GM03348 (cell line): ENCODE results near the gene LAMP2.
A peak's percentile ranks its signal among the peaks of the same experiment; 100 is the strongest.
"Not testable (repeated sequence)": the region's sequence is repeated elsewhere in the genome, so short reads cannot be mapped to it uniquely, and the experiment has no call there.

Experiments used
- DNase-seq: peaks from one replicate; pipeline ENCODE4 v3.0.0; 2012; ENCODE audit warnings: low spot score

The LAMP2 gene

DNA sequence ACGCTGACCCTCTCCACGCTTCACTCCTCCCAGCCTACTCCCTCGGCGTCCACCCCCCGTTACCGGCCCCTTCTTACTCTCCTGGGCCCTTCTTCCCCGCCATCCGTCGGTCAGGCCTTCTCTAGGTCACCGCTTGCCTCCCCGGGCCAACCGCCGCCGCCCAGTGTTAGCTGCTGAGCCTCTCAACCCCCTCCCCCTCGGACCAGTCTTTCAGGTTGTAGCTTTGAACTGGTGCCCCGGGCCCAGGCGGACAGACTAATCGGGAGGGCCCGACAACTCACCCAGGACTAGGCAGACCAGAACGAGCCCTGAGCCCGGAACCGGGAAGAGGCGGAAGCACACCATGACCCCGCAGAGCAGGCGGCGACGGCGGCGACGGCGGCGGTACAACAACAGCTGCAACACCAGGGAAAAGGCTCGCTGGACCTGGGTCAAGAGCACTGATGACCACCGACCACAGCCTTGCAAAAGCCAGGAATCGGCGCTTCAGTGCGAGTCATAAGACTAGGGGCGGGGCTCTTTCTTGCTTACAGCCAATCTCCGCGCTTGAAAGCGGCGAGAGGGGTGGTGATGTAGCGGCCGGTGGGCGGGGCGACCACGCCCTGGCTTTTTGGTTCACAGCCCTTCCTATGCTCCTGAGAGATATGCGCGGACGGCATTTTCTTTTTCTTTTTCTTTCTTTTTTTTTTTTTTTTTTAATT lies at the start of gene LAMP2:
Gene LAMP2, minus strand, starts transcription at position 472 of the 701 bp plus-strand sequence. Its CDS starts 127 bp downstream, at position 345.
- peak; percentile 91 for DNase-seq

DNA sequence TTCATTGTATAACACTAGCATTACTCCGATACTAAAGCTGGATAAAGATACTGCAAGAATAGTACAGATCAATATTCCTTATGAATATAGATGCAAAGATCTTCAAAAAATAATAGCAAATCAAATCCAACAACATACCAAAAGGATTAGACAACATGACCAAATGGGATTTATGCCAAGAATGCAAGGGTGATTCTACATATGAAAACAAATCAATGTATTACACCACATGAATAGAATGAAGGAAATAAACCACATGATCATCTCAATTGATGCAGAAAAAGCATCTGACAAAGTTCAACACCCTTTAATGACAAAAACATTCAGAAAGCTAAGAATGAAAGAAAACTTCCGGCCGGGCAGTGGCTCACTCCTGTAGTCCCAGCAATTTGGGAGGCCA lies 48.8 kb upstream of the LAMP2 start:
- DNase-seq, result no peak

DNA sequence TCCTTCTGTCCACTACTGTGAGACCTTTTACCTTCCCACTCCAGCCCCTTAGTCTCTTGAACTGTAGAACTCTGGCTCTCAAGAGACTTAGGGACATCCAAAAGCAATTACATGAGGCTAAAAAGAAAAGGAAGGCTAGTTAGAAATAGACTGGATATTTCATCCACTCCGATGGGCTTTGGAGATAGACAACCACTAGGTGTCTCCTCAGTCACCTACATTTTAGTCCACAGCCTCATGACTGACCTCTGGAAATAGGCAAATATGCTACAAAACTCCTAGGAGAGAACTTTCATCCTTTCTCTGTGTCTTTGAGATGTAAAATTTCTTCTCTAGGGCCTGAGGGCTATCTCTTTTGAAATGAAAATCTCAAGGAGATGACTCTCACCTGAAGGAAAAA lies 45.1 kb upstream of the LAMP2 start:
- DNase-seq, result peak; percentile 4

DNA sequence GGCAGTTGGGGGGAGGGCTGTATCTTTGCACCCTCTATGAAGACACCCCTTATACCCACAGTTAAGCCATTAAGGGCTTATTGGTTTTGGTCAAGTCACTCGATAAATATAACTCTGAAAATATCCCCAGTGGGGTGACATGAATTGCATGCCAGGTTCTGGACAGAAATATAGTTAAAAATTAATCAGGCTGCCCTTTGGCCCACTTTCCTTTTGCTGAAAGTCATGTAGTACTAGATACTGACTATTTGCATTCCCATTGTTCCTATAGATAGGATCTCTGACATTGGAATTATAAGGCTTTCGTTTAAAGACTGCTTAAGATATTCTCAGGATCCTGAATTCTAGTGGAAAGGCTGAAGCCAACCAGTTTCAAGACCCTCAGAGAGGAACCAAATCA lies 43.5 kb upstream of the LAMP2 start:
- no peak for DNase-seq

DNA sequence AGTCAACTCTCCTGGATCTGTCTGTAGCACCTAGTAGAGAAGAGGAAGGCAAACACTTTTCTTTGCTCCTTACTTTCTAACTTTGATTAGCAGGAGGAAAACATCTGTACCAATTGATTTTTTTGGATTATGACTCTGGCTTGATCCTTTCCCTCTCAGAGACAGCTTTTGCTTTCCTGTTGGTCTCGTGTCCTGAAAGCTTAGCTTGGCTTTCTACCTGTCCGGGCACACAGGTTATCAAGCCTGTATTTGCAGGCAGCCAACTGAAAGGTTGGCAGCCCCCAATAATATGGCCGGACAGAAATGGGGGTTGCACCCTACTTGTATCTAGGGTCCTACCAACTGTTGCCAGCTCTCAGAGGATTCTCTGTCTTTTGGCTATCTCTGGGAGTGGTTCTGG lies 43.1 kb upstream of the LAMP2 start:
- no peak for DNase-seq

DNA sequence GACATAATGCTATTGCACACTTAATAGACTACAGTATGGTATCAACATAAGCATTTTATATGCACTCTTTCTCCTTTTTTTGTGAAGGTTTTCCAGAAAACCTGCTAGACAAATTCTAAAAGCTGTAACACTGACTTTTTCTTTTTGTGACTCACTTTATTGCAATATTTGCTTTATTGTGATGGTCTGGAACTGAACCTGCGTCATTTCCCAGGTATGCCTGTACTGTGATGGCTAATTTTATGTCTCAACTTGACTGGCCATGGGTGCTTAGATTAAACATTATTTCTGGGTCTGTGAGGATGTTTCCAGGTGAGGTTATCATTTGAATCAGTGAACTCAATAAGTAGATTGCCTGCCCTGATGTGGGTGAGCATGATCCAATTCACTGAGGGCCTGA lies 35.5 kb upstream of the LAMP2 start:
- DNase-seq, result no peak

DNA sequence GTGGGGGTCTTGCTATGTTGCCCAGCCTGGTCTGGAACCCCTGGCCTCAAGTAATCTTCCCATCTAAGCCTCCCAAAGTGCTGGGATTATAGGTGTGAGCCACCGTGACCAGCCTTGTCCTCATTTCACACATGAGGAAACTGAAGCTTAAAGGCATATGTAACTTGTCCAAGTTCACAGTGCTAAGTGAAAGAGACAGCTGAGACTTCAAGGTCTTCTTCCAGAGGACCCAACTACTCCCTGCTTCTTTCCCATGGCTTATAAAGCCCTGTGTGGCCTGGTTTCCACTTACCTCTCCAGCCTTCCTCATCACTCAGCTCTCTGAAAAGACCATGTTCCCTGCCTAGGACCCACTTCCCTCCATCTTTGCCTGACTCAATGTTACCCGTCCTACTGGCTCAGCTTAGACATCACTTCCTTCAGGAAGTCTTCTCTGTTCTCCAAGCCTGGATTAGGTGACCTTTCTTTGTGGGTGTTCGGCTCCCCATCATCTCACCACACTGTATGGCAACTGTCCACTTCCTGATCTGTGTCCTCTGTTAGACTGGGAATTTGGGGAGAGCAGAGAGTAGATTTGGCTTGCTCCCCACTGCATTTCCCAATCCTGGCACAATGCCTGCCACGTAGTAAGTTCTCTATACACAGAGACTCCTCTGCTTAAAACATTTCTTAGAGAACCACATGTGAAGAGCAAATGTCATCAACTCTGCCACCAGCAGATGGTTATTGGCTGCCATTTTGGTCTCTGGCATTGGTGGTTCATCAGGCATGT lies 30.4 kb upstream of the LAMP2 start:
- DNase-seq, result no peak

DNA sequence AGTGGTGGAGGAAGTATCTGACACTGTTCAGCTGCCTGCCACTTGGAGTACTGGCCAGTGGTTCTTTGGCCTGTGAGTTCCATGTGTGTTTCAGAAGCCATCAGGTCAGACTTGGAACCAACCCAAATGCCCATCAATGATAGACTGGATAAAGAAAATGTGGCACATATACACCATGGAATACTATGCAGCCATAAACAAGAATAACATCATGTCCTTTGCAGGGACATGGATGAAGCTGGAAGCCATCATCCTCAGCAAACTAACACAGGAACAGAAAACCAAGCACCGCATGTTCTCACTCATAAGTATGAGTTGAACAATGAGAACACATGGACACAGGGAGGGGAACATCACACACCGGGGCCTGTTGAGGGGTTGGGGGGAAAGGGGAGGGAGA lies 21.0 kb upstream of the LAMP2 start:
- DNase-seq, result not testable (repeated sequence)

DNA sequence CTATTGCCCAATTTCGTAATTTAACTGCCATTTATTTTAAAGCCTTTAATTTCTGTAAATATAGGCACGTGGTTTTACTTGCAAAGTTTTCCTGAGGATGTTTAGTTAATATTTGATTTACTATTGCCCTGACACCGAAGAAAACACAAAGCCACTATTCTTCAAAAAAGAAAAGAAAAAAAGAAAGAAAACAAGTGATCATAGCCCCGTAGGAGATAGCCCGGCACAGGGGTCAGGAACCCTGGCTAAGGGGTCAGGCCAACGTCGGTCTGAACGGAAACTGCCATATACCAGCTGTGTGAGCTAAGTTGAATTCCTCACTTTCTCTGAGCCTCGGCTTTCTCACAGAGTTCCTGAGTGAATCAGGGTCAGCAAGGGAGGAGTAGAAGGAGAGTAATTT lies 17.7 kb upstream of the LAMP2 start:
- no peak for DNase-seq

DNA sequence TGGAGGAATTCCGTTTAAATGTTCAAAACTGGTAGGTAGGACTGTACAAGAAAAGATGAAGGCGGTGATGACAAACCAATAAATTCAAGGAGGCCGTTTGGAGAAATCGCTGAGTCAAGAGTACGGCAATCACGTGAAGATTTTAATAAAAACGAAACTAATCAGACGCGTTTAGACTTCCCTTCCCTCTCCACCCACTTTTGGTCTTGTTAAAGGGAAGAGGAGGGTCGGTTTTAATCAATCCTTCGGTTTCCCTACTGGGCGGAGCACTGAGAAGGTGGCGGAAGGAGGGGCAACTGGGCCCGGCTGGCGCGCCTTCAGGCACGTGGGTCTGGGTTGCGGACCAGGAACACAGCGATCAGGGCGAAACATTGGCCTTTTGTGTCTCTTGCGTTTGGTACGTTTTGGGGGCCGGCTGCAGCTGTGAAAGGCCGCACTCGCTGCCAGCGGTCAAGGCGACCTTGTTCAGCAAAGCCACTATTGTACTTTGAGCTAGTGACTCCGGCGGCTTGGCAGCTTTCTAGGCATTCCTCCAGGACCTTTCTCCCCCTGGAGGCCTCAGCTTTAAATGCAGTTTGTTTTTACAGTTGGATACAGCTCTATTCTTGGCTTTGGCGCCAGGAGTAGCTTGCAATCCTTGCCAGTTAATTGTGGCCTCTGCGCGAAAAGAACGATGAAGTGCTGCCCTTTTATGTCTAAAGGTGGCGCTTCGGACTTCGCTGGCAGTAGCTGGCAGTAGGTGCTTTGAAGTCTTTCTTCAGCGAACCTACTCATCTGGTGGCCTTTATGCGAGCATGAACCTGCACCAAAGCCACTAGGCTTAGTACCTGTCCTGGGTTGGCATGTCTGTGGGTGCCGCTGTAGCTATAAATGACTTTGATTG lies 16.8 kb upstream of the LAMP2 start:
- DNase-seq, result peak; percentile 64

DNA sequence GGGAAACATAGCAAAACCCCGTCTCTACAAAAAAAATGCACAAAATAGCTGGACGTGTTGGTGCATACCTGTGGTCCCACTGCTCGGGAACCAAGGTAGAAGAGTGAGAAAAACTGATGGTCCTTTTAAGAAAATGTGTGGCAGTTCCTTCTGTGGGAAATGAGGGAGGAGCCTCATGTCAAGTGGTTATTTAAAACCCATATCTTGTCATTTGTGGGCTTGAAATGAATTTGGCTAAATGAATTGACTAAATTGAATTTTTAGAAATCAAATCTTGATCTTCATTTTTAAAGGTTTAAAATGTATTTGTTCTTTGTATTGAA lies 16.2 kb upstream of the LAMP2 start:
- no peak for DNase-seq

DNA sequence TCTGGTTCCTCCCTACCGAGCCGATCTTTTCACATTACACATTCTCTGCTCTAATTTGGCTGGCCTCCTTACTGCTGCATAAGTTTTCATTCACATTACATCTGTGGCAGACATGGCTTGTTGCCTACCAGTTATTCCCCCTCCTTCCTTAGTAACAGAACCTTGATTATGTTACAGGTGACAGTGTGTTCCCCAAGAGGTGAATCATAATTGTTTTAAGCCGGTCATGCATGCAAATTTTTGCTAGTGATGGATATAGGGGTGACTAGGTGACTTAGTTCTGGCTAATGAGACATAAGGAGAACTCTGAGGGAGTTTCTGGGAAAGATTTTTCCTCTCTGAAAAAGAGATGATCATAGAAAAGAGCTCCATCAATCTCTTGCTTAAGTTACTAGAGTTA lies 8.4 kb upstream of the LAMP2 start:
- no peak for DNase-seq

DNA sequence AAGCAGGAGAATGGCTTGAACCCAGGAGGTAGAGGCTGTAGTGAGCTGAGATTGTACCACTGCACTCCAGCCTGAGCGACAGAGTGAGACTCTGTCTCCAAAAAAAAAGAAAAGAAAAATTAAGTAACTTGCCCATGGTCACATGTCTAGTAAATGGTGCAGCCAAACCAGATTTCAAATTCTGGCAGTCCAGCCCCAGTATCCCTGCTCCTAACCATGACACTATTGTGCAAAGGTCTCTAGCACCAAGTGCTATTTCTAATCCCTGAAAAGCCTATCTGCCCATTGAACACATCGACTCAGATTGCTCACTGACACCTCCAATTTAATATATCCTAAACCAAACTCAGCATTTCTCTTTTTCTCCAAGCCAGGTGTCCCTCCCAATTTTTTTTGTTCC lies 7.6 kb upstream of the LAMP2 start:
- DNase-seq, result no peak

DNA sequence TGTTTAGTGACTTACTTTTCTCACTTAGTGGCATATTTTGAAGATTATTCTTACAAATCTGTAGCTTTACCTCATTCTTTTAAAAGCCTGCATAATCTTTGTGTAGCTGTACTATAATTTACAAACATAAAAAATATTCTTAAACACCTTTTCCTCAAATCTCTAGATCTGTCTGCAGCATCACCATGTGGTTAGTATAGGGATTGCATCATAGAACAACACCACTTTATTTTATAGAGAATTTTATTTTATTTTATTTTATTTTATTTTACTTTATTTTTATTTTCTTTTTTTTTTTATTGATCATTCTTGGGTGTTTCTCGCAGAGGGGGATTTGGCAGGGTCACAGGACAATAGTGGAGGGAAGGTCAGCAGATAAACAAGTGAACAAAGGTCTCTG lies 6.4 kb upstream of the LAMP2 start:
- peak; percentile 37 for DNase-seq

DNA sequence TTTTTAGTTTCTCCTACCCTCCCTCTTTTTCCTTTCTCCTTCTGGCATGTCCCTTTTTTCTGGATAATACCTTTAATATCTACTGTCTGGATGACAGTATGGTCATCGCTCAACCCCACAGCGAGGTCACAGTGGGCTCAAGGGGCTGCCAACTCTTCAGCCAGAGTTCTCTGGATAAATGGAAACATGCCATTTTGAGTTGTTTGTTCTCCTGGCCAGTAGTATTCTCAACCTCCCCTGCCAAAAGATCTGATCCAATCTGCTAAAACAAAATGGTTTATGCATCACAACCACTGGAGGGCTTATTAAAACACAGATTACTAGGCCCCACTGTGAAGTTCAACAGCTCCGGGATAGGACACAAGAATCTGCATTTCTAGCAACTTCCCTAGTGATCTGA lies 5.0 kb upstream of the LAMP2 start:
- no peak for DNase-seq

DNA sequence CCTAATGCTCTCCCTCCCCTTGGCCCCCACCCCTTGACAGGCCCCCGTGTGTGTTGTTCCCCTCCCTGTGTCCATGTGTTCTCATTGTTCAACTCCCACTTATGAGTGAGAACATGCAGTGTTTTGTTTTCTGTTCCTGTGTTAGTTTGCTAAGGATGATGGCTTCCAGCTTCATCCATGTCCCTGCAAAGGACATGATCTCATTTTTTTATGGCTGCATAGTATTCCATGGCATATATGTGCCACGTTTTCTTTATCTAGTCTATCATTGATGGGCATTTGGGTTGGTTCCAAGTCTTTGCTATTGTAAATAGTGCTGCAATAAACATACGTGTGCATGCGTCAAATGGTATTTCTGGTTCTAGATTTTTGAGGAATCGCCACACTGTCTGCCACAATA lies 561 bp upstream of the LAMP2 start:
- not testable (repeated sequence) for DNase-seq

DNA sequence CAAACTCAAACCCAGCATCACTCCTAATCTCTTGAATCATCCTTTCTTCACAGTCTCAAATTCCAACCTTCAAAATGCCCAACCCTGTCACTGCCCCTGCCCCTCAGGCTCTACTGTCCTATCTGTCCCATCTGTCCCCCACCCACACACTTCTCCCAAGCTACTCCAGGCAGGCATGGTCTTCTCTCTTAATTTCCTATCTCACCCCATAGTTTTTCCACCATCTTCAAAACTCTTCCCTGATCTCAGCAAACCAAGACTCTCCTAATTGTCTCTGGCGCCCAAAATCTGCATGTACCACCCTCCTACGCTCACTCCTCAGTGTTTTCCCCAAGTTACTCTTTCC lies 644 bp downstream of the LAMP2 start:
- DNase-seq, result no peak

DNA sequence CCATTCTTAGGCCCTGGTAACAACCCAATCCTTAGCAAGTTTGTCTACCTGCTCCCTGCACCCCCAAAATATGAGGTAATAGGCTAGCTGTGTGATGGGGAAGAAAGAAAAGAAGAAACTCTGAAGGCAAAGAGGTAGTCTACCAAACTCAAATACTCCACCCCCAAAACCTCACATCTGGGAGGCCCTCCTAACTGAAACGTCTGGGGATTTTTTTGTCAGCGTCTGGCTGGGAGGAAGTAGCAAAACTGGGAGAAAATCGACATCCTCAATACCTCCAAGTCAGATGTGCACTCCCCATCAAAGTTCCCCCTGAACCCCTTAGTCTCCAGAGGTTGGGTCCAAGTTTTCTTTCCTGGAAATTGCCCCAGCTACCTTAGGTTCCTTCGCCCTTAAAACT lies 1.0 kb downstream of the LAMP2 start:
- no peak for DNase-seq

DNA sequence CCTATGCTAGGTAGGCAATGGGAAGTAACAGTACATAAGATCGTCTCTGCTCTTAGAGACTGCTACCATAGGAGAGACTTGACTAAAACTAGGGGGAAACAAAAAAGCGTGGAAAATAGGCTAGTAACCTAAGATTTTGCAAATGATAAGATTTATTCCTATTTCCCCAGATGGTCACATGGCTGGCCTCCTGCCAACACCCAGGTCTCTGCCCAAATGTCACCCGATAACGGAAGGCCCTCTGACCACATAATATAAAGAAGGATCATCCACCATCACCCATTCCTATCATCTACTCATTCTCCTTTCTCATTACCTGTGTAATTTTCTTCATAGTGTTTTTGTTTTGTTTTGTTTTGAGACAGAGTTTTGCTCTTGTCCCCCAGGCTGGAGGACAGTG lies 4.7 kb downstream of the LAMP2 start:
- DNase-seq, result no peak

DNA sequence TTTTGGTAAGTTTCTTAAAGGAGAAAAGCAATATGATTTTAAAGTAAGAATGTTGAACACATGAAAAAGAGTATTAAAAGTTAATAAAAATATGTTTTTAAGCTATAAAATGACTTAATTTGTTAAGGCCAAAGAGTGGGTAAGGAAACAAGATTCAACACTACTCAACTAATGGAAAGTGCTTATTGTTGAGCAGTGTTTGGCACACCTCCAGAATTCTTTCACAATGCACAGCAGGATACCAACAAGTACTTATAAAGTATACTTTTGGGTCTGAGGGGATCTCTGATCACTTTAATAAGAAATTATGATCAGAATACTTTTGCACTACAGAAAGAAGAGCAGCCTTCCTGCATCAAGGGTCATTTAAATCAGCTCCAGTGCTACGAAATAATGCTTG lies 5.9 kb downstream of the LAMP2 start:
- peak; percentile 1 for DNase-seq

DNA sequence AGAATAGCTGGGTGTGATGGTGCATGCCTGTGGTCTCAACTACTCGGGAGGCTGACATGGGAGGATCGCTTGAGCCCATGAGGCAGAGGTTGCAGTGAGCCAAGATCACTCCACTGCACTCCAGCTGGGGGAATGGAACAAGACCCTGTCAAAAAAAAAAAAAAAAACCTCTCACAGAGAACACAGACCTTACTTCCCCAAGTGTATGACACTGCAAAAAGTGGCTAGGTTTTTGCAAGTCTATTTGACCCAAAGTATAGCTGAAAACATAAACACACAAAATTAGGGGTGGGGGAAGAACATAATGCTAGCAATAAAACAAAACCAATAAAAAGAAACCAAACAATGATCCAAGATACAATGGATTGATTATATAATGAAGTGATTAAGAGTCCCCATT lies 6.7 kb downstream of the LAMP2 start:
- no peak for DNase-seq

DNA sequence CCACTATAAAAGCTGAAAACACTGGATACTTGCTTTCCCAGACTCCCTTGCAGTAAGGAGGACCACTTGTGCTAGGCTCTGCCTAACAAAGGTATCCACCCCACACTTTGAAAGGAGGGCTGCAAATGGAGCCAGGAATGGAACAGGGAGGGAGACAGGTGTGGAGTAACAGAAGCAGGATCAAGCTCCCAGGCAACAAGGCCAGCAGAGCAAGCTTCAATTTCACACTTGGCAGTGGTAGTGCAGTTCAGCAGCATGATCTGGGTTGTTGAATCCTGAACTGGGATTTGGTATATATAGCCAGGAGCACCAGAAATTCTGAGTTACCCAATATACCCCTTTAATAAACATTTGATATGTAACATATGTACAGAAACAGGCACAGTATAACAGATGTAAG lies 9.8 kb downstream of the LAMP2 start:
- no peak for DNase-seq

DNA sequence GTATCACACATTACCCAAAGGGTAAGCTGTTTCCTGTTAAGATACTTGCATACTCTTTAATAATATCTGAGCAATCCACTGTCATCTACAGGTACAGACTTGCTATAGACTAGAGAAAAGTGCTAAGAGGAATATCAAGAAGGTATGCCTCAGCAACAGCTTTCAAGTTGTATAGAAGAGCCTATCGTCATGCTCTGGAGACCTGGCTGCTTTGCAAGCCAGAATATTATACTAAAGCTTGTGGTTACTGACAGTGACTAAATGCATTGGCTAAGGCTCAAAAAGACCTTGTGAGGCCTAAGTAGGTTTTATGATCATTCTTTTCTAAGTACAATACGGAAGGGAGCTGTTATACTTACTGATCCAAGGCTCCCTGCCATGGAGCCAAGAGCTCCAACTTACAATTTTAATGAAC lies 11.3 kb downstream of the LAMP2 start:
- peak; percentile 47 for DNase-seq
